ENCODE measurements around the gene PRKCB.

Gene PRKCB

DNA sequence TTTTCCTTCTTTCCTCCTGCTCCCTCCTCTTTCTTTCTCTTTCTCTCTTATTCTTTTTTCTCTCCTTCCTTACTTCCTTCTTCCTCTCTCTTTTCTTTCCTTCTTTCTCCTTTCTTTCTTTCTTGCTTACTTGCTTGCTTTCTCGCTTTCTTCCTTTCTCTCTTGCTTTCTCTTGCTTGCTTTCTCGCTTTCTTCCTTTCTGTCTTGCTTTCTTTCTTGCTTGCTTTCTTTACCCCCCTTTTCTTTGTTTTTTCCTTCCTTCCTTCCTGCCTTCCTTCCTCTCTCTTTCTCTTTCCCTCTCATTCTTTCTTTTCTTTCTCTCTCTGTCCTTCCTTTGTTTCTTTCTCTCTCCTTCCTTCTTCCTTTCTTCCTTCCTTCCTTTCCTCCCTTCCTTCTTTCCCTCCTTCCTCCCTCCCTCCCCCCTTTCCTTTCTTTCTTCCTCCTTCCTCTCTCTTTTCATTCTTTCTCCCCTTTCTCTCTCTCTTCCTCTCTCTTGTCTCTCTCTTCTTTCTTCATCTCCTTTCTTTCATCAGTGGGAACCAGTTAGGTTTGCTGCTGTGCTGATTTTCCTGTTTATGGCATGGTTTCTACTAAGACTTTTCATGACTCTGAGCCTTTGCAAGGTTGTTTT, 277.4 kb downstream of the PRKCB start:
- in situ Hi-C loops (cut with HindIII; ENCODE audit: low pct_unique_long_range_greater_than_20kb, low sequenced_read_pairs), result no loop called here
- no peak for DNase-seq (ENCODE audit: low read depth in 1 of 2, low spot score in 1 of 2)
- no peak for TF ChIP-seq JUND (IDR thresholded peaks at IDR 0.05; ENCODE audit: low read depth)

DNA sequence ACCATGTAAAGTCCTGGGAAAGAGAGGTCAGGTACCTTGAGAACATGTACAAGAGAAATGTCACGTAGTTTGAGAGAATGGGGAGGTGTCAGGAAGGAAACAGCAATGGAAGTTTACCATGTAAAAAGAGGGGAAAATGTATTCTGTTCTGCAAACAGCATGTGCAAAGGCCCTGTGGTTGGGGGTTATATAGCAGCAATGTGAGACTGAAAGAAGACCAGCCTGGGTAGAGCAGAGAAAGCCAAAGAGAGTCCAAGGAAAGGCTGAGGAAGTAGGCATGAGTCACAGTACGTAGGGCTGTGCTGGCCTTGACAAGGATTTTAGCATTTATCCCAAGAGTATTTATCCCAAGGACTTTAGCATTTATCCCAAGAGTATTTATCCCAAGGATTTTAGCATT, 279.1 kb downstream of the PRKCB start:
- TF ChIP-seq JUND (IDR thresholded peaks at IDR 0.05; ENCODE audit: low read depth), result no peak
- in situ Hi-C loops (cut with HindIII; ENCODE audit: low pct_unique_long_range_greater_than_20kb, low sequenced_read_pairs), result no loop called here
- no peak for DNase-seq (ENCODE audit: low read depth in 1 of 2, low spot score in 1 of 2)

DNA sequence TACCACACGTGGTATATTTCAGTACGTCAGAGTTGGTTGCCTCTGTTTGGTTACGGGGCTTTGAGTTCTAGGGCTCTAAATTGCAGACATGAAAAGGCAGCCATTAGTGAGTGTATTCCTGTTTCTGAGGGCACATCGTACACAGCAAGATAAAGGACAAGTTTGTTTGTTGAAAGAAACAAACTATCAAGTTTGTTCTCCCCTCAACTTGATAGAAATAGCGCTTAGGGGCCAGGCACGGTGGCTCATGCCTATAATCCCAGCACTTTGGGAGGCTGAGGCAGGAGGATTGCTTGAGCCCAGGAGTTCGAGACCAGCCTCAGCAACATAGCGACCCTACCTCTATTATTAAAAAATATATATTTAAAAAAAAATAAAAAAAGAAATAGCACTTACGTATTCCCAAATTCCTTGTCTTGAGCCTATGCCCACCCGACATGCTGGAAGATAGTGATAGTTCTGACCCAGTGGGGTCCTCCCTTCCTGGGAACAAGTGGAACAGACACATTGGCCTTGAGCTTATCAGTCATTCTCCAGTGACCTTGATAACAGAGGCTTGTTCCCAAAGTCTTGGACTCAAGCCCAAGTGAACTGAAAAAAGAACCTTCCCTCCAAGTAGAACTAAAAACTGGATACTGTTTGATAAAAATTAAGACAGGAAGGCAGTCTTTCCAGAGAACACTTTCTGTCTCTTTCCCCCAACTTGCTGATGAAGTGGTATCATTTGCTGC, 280.4 kb downstream of the PRKCB start:
- in situ Hi-C loops (cut with HindIII; ENCODE audit: low pct_unique_long_range_greater_than_20kb, low sequenced_read_pairs), result no loop called here
- no peak for TF ChIP-seq JUND (IDR thresholded peaks at IDR 0.05; ENCODE audit: low read depth)
- DNase-seq (ENCODE audit: low read depth in 1 of 2, low spot score in 1 of 2), result no peak

DNA sequence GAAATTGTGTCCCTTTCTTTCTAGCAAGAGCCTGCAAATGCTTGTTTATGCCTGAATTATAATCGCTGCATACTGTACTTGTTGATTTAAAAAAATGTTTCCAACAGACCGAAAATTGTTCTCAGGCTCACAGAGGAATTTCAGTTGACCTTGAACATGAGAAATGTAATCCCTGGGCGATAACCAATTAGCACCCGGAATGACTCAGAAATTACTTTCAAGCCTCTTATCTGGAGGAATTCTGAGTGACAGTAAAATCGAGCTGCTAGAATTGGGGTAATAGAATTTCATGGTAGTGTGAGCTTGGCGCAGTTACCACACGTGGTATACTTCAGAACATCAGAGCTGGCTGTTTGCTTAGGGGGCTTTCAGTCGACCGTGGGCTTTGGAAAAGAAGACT, 281.2 kb downstream of the PRKCB start:
- no peak for DNase-seq (ENCODE audit: low read depth in 1 of 2, low spot score in 1 of 2)
- TF ChIP-seq JUND (IDR thresholded peaks at IDR 0.05; ENCODE audit: low read depth), result no peak
- in situ Hi-C loops (cut with HindIII; ENCODE audit: low pct_unique_long_range_greater_than_20kb, low sequenced_read_pairs), result no loop called here

DNA sequence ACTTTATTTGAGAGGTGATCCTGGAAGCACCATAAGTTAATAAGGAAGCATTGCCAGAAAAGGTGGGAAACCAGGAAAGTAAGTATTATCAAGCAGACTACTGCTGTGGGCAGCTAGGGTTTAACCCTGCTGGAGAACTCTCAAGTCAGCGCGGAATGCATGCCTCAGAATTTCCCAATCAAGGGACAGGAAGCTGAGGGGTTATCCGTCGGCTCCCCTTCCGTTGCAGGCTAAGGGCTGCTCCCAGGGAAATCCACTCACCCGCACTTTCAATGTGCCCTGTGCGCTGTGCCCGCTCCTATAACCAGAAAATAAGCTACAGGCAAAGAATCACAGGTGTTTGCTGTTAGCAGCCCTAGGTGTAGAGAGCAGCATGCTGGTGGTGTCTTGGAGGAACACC, 281.9 kb downstream of the PRKCB start:
- no peak for DNase-seq (ENCODE audit: low read depth in 1 of 2, low spot score in 1 of 2)
- in situ Hi-C loops (cut with HindIII; ENCODE audit: low pct_unique_long_range_greater_than_20kb, low sequenced_read_pairs), result no loop called here
- no peak for TF ChIP-seq JUND (IDR thresholded peaks at IDR 0.05; ENCODE audit: low read depth)

DNA sequence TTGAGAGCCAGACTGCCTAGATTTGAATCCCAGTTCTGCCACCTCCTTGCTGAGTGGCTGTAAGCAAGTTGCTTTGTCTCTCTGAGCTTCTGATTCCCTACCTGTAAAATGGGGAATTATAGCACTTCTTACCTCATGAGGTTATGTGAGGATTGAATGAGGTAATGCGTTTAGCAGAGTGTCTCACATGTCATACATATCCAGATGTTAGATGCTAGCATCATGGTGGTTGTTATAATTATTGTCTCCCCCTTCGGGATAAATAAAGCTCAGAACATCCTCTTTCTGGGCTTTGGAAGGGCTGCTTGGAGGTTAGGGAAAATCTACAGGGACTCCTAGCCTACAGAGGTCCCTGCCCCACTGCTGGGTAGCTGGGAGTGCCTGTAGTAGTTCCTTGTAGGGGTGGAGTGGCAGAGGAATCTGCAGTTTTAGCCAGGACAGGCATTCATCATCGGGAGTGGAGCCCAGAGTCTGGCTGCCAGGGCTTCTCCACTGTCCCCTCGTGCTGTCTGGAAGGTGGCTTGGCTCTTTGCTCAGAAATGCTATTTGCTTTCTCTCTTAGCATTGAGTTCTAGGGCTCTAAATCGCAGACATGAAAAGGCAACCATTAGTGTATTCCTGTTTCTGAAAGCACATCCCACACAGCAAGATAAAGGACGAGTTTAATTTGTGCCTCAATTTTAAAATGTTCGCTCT, 282.5 kb downstream of the PRKCB start:
- no peak for DNase-seq (ENCODE audit: low read depth in 1 of 2, low spot score in 1 of 2)
- TF ChIP-seq JUND (IDR thresholded peaks at IDR 0.05; ENCODE audit: low read depth), result no peak
- in situ Hi-C loops (cut with HindIII; ENCODE audit: low pct_unique_long_range_greater_than_20kb, low sequenced_read_pairs), result no loop called here

DNA sequence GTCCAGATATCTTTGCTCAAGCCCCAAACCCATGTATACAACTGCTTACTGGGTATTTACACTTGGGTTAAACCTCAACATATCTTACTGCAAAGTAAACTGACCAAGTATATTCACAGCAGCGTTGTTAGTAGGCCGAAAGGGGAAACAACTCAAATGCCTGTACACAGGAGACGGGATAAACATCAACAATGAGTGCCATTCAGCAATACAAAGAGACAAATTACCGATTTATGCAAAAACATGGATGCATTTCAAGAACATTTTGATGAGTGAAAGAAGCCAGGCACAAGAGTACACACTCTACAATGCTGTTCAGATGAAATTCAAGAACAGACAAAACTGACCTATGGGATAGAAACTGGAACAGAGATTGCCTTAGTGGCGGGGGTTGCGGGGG, 284.0 kb downstream of the PRKCB start:
- no peak for TF ChIP-seq JUND (IDR thresholded peaks at IDR 0.05; ENCODE audit: low read depth)
- DNase-seq (ENCODE audit: low read depth in 1 of 2, low spot score in 1 of 2), result no peak
- in situ Hi-C loops (cut with HindIII; ENCODE audit: low pct_unique_long_range_greater_than_20kb, low sequenced_read_pairs), result no loop called here

DNA sequence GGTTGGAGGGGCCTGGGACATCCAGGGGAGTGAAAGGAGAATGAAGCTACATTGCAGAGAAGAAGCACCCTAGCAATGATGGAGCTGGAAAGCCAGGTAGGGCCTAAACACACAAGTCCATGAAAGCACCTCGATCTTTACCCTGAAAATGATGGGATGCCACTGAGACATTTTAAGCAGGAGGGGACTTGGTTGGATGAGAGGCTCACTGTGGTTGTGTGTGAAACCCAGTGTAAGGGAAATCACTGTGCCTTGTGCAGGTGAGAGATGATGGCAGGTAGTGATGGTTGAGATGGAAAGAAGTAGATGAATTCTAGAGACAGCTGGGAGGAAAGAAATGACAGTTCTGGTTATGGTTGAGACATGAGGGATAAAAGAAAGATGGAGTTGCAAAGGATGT, 287.5 kb downstream of the PRKCB start:
- in situ Hi-C loops (cut with HindIII; ENCODE audit: low pct_unique_long_range_greater_than_20kb, low sequenced_read_pairs), result no loop called here
- TF ChIP-seq JUND (IDR thresholded peaks at IDR 0.05; ENCODE audit: low read depth), result no peak
- DNase-seq (ENCODE audit: low read depth in 1 of 2, low spot score in 1 of 2), result no peak

DNA sequence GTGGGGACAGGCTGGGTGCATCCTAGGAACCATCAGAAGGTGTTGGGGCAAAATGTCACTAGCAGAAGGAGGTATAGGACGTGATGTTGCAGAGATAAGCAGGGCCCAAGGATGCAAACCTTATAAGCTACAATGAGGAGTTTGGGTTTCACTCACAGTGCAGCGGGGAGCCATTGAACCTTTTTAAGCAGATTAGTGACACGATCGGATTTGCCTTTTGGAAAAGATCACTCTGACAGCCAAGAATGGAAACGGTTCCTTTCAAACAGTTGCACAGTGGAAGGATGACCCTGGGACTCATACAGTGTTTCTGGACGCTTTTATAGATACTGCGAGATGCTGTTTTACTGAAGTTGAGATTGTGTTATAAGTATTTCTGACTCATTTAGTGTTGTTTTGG, 288.5 kb downstream of the PRKCB start:
- in situ Hi-C loops (cut with HindIII; ENCODE audit: low pct_unique_long_range_greater_than_20kb, low sequenced_read_pairs), result no loop called here
- no peak for TF ChIP-seq JUND (IDR thresholded peaks at IDR 0.05; ENCODE audit: low read depth)
- DNase-seq (ENCODE audit: low read depth in 1 of 2, low spot score in 1 of 2), result no peak

DNA sequence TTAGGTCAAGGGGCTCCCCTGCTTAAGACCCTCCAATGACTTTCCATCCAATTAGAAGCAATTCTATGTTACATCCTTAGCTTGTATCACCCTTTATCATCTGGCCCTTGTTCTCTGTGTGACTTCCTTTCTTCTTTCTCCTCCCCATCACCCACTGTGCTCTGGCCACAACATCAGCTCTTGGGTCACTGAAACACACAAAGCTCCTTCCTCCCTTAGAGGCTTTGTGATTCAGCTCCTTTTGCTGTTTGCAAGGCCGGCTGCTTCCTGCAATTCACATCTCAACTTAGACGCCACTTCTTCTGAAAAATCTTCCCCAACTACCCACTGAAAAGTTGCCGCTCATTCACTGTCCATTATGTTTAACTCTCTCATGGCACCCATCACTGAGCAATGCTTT, 289.4 kb downstream of the PRKCB start:
- no peak for DNase-seq (ENCODE audit: low read depth in 1 of 2, low spot score in 1 of 2)
- TF ChIP-seq JUND (IDR thresholded peaks at IDR 0.05; ENCODE audit: low read depth), result no peak
- in situ Hi-C loops (cut with HindIII; ENCODE audit: low pct_unique_long_range_greater_than_20kb, low sequenced_read_pairs), result no loop called here

DNA sequence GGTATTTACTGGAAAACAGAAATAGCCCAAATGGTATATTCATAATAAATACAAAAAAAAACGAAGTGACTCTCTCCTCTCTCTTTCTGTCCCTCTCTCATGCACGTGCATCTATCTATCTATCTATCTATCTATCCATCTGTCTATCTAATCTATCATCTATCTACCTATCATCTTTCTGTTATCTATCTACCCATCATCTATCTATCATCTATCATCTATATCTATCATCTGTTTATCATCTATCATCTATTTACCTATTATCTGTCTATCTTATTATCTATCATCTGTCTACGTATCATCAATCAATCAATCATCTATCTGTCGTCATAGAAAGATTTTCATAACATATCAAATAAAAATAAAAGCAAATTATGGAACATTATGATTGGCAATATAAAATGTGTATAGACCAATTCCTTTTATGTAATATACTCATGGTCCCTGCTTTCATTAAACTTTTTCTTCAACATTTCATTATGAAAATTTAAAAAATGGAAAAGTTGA, 293.7 kb downstream of the PRKCB start:
- in situ Hi-C loops (cut with HindIII; ENCODE audit: low pct_unique_long_range_greater_than_20kb, low sequenced_read_pairs), result no loop called here
- TF ChIP-seq JUND (IDR thresholded peaks at IDR 0.05; ENCODE audit: low read depth), result no peak
- no peak for DNase-seq (ENCODE audit: low read depth in 1 of 2, low spot score in 1 of 2)

DNA sequence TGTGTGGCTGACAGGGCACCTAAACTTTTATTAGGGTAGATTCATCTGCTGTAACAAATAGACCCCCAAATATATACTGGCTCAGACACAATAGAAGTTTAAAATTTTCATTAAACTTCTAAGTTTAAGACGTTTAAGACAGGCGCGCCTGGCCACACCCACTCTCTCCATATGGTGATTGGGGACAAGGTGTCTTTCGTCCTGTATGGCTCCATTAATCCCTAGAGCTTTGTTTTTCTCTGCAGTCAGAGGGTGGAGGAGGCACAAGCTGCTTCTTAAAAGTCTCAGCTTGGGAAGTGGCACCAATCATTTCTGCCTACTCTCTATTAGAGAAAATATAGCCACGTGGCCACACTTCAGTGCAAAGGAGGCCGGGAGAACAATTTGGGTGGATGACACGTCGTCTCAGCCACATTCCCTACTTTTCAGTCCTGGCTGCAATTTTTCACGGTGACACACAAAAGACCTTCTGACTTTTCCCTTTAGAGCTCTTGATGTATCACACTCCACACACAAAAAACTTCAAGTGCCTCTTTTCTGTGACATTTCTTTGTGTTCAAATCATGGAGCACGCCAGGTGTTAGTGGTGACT, 294.8 kb downstream of the PRKCB start:
- no peak for TF ChIP-seq JUND (IDR thresholded peaks at IDR 0.05; ENCODE audit: low read depth)
- DNase-seq (ENCODE audit: low read depth in 1 of 2, low spot score in 1 of 2), result no peak
- in situ Hi-C loops (cut with HindIII; ENCODE audit: low pct_unique_long_range_greater_than_20kb, low sequenced_read_pairs), result no loop called here

DNA sequence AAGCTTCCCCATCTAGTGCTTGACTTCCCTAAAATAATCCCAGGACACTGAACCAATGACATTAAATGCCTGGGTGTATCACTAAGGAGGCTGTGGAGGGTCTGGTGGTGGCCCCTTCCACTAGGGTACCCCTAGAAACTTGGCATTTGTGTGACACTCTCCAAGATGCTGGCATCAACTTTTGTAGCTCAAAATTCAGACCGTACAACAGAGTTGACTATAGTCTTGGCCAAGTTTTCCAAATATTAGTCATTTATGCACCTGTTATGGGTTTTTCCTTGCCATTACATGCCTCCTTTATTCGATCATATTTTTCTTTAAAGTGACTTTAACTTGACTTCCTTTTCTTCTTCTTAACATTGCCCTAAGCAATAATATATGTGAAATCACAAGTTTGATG, 295.5 kb downstream of the PRKCB start:
- TF ChIP-seq JUND (IDR thresholded peaks at IDR 0.05; ENCODE audit: low read depth), result no peak
- DNase-seq (ENCODE audit: low read depth in 1 of 2, low spot score in 1 of 2), result no peak
- in situ Hi-C loops (cut with HindIII; ENCODE audit: low pct_unique_long_range_greater_than_20kb, low sequenced_read_pairs), result no loop called here

Data from T47D (cell line).